Natural killer cell (primary cell): ENCODE data around the gene KRT83. TPM values are rescaled to one million over a fixed set of nuclear protein-coding genes. Genes with fewer than 3 reads are reported as not detected.

Experiments
- ATAC-seq, 3 donors: fragments of 150-1000 bp in 2 of 3; fragments of 200-7000 bp in 1 of 3; cut with Tn5 transposase; 1 replicate in 1 of 3; 2 replicates in 2 of 3; pipeline ENCODE4 v1.10.0; 2021; ENCODE audit warnings: mild to moderate bottlenecking in 2 of 3, moderate library complexity in 2 of 3
- DNase-seq, 2 donors: peaks; one replicate each; pipeline versions ENCODE4 v3.0.0 to v3.0.0-alpha.2; 2013 to 2021; ENCODE audit warnings: mixed read lengths in 1 of 2
- H3K27ac ChIP-seq: one replicate; pipeline ENCODE4 v1.5.1; 2013; ENCODE audit warnings: mild to moderate bottlenecking, low read length
- H3K27me3 ChIP-seq: one replicate; pipeline ENCODE4 v1.6.1; 2013; ENCODE audit warnings: low read length; ENCODE audit not compliant: control insufficient read depth, insufficient read depth
- H3K36me3 ChIP-seq: one replicate; pipeline ENCODE4 v1.6.1; 2013; ENCODE audit warnings: low read length; ENCODE audit not compliant: control insufficient read depth, insufficient read depth
- H3K4me1 ChIP-seq: one replicate; pipeline ENCODE4 v1.6.1; 2013; ENCODE audit warnings: low read length; ENCODE audit not compliant: control insufficient read depth, insufficient read depth
- H3K4me3 ChIP-seq: one replicate; pipeline ENCODE4 v1.5.1; 2013; ENCODE audit warnings: low read length
- H3K9me3 ChIP-seq: one replicate; pipeline ENCODE4 v1.6.1; 2013; ENCODE audit warnings: low read length; ENCODE audit not compliant: control insufficient read depth, insufficient read depth
- H3K27ac Mint-ChIP-seq, 2 donors: one replicate each; pipeline ENCODE4 v1.8.0; 2022; ENCODE audit warnings: mild to moderate bottlenecking in 2 of 2, mixed read lengths in 2 of 2, moderate library complexity in 1 of 2
- H3K27me3 Mint-ChIP-seq, 2 donors: one replicate each; pipeline ENCODE4 v1.8.0; 2022; ENCODE audit warnings: low read depth in 2 of 2, mixed read lengths in 2 of 2
- H3K36me3 Mint-ChIP-seq: one replicate; pipeline ENCODE4 v1.8.0; 2022; ENCODE audit warnings: mixed read lengths
- H3K4me1 Mint-ChIP-seq, 2 donors: one replicate each; pipeline ENCODE4 v1.8.0; 2022; ENCODE audit warnings: mixed read lengths in 2 of 2
- H3K4me3 Mint-ChIP-seq: one replicate; pipeline ENCODE4 v1.8.0; 2022; ENCODE audit warnings: mild to moderate bottlenecking, moderate library complexity, mixed read lengths
- H3K9me3 Mint-ChIP-seq, 2 donors: one replicate each; pipeline ENCODE4 v1.8.0; 2022; ENCODE audit warnings: mixed read lengths in 2 of 2
- CTCF ChIP-seq: fragments of 200-600 bp; IDR thresholded peaks from one replicate; pipeline ENCODE4 v1.8.0; 2022; ENCODE audit warnings: antibody characterized with exemption
- WGBS: methylation state at CpG from one replicate; pipeline ENCODE4 v1.1.7; 2013; ENCODE audit warnings: missing lambda C conversion rate; ENCODE audit not compliant: insufficient coverage; 5-methylcytosine and 5-hydroxymethylcytosine counted together
- intact Hi-C: fragments of 100-400 bp; cut with micrococcal nuclease; formaldehyde crosslinking; loops from one replicate; pipeline ENCODE4 v1.14.2; 2022
- total RNA-seq, 4 donors: library from RNA; stranded (reverse); fragments of 120-200 nt in 1 of 4; gene quantifications; one replicate each; pipeline versions ENCODE4 v1.2.3 to v1.2.4, GENCODE V29; 2013 to 2022

KRT83 gene
- total RNA-seq, 3 donors from 2014 or later (not counting 1 experiment from before 2014, with no cell fraction given) = not detected

GRCh38 chr12:52323416-52324152 is 2.4 kb upstream of the KRT83 start:
- no peak for TF ChIP-seq CTCF
- ATAC-seq = no peak
- 89% methylated on average over 10 of the region's 10 CpGs for WGBS
- Histone ChIP-seq H3K9me3 (no peaks in the 10 kb centered on the region), H3K27me3 (no peaks in the 10 kb centered on the region), H3K4me1 (peaks cover 3% of the 10 kb centered on the region), H3K27ac (no peak overlapping the region), H3K4me3 (no peak overlapping the region), H3K36me3 (no peaks in the 10 kb centered on the region)
- Mint-ChIP-seq H3K4me1 (peaks cover 15 to 16% of the 10 kb centered on the region in 2 donors), H3K4me3 (no peak overlapping the region), H3K27ac (no peak overlapping the region), H3K9me3 (no peaks in the 10 kb centered on the region), H3K27me3 (peaks cover 50 to 62% of the 10 kb centered on the region in 2 donors), H3K36me3 (no peaks in the 10 kb centered on the region)
- no peak for DNase-seq
- intact Hi-C loops = no loop called here

- H3K36me3 ChIP-seq = no peaks in the 10 kb centered on the region
- no peaks in the 10 kb centered on the region for H3K27me3 ChIP-seq
- ATAC-seq (no peak), DNase-seq (no peak)
- no peak overlapping the region for H3K27ac ChIP-seq
- no peak overlapping the region for H3K27ac Mint-ChIP-seq
- no peaks in the 10 kb centered on the region for H3K9me3 ChIP-seq
- no peak overlapping the region for H3K4me3 Mint-ChIP-seq
- 65% methylated on average over 1 of the region's 1 CpG for WGBS
- peaks cover 3% of the 10 kb centered on the region for H3K4me1 ChIP-seq
- intact Hi-C loops = no loop called here
- peaks cover 54 to 60% of the 10 kb centered on the region in 2 donors for H3K27me3 Mint-ChIP-seq
- H3K4me3 ChIP-seq = no peak overlapping the region
- no peak for TF ChIP-seq CTCF
- H3K36me3 Mint-ChIP-seq = no peaks in the 10 kb centered on the region
- no peaks in the 10 kb centered on the region for H3K9me3 Mint-ChIP-seq
- H3K4me1 Mint-ChIP-seq = peaks cover 15 to 21% of the 10 kb centered on the region in 2 donors
These were observed 1.8 kb upstream of the KRT83 start for GRCh38 chr12:52323001-52323400.

- Mint-ChIP-seq H3K4me3 (no peak overlapping the region), H3K9me3 (no peaks in the 10 kb centered on the region), H3K27me3 (peaks cover 47 to 54% of the 10 kb centered on the region in 2 donors), H3K36me3 (no peaks in the 10 kb centered on the region), H3K4me1 (peaks cover 8 to 12% of the 10 kb centered on the region in 2 donors), H3K27ac (no peak overlapping the region)
- Histone ChIP-seq H3K4me1 (no peaks in the 10 kb centered on the region), H3K4me3 (no peak overlapping the region), H3K27me3 (no peaks in the 10 kb centered on the region), H3K27ac (no peak overlapping the region), H3K9me3 (no peaks in the 10 kb centered on the region), H3K36me3 (no peaks in the 10 kb centered on the region)
- DNase-seq = no peak
- WGBS = 89% methylated on average over 1 of the region's 1 CpG
- no peak for TF ChIP-seq CTCF
- ATAC-seq = no peak
- intact Hi-C loops = no loop called here
These were observed 871 bp upstream of the KRT83 start for GRCh38 chr12:52322069-52322468.

- H3K4me3 ChIP-seq = no peak overlapping the region
- H3K27ac Mint-ChIP-seq = no peak overlapping the region
- TF ChIP-seq CTCF = no peak
- ATAC-seq (no peak), DNase-seq (no peak)
- no peaks in the 10 kb centered on the region for H3K36me3 ChIP-seq
- H3K4me3 Mint-ChIP-seq = no peak overlapping the region
- intact Hi-C loops = no loop called here
- H3K27ac ChIP-seq = no peak overlapping the region
- H3K9me3 ChIP-seq = no peaks in the 10 kb centered on the region
- peaks cover 7 to 11% of the 10 kb centered on the region in 2 donors for H3K4me1 Mint-ChIP-seq
- 64% methylated on average over 4 of the region's 4 CpGs for WGBS
- no peaks in the 10 kb centered on the region for H3K36me3 Mint-ChIP-seq
- no peaks in the 10 kb centered on the region for H3K4me1 ChIP-seq
- H3K27me3 Mint-ChIP-seq = peaks cover 43 to 52% of the 10 kb centered on the region in 2 donors
- no peaks in the 10 kb centered on the region for H3K9me3 Mint-ChIP-seq
- H3K27me3 ChIP-seq = no peaks in the 10 kb centered on the region
These were observed 220 bp upstream of the KRT83 start for GRCh38 chr12:52321418-52321817.
